GM19328 (cell line): ENCODE results near the gene MINDY4.
"Not testable (repeated sequence)": the region's sequence is repeated elsewhere in the genome, so short reads cannot be mapped to it uniquely, and the experiment has no call there.

Source experiments
- ATAC-seq: cut with Tn5 transposase; IDR thresholded peaks from one replicate; pipeline ENCODE4 v1.9.1; 2021; ENCODE audit warnings: mild to moderate bottlenecking, moderate library complexity; ENCODE audit not compliant: unreplicated experiment

Gene MINDY4

GRCh38 chr7:30800785-30801252 lies 29.6 kb downstream of the MINDY4 start:
- no peak for ATAC-seq

GRCh38 chr7:30802812-30803211 lies 31.6 kb downstream of the MINDY4 start:
- ATAC-seq = no peak

GRCh38 chr7:30804078-30804661 lies 33.0 kb downstream of the MINDY4 start:
- ATAC-seq = no peak

- no peak for ATAC-seq
These were observed 34.0 kb downstream of the MINDY4 start for GRCh38 chr7:30805081-30805691.

- ATAC-seq = no peak
These were observed 34.7 kb downstream of the MINDY4 start for GRCh38 chr7:30805931-30806330.

GRCh38 chr7:30807477-30807876 lies 36.3 kb downstream of the MINDY4 start:
- not testable (repeated sequence) for ATAC-seq

GRCh38 chr7:30807941-30808340 lies 36.7 kb downstream of the MINDY4 start:
- not testable (repeated sequence) for ATAC-seq

GRCh38 chr7:30810986-30811385 lies 39.8 kb downstream of the MINDY4 start:
- ATAC-seq = no peak

- no peak for ATAC-seq
These were observed 41.5 kb downstream of the MINDY4 start for GRCh38 chr7:30812676-30813075.

GRCh38 chr7:30813466-30813865 lies 42.2 kb downstream of the MINDY4 start:
- ATAC-seq = no peak

- no peak for ATAC-seq
These were observed 43.6 kb downstream of the MINDY4 start for GRCh38 chr7:30814700-30815387.

GRCh38 chr7:30815388-30815854 lies 44.2 kb downstream of the MINDY4 start:
- ATAC-seq = no peak

GRCh38 chr7:30815951-30816644 lies 44.9 kb downstream of the MINDY4 start:
- no peak for ATAC-seq

- no peak for ATAC-seq
These were observed 45.6 kb downstream of the MINDY4 start for GRCh38 chr7:30816645-30817370.

GRCh38 chr7:30817371-30817767 lies 46.2 kb downstream of the MINDY4 start:
- ATAC-seq = no peak

GRCh38 chr7:30824821-30825720 lies 53.9 kb downstream of the MINDY4 start:
- no peak for ATAC-seq

- ATAC-seq = no peak
These were observed 55.0 kb downstream of the MINDY4 start for GRCh38 chr7:30826181-30826580.

GRCh38 chr7:30828591-30828990 lies 57.4 kb downstream of the MINDY4 start:
- no peak for ATAC-seq

- ATAC-seq = no peak
These were observed 58.3 kb downstream of the MINDY4 start for GRCh38 chr7:30829471-30829870.

GRCh38 chr7:30831227-30831626 lies 60.0 kb downstream of the MINDY4 start:
- no peak for ATAC-seq
